Ramos (cell line): Measurements from ENCODE around the gene SRPRB.
"Not testable (repeated sequence)": the region's sequence is repeated elsewhere in the genome, so short reads cannot be mapped to it uniquely, and the experiment has no call there.

ENCODE experiments used
- in situ Hi-C: fragments of 300-500 bp; cut with MboI; formaldehyde crosslinking; loops from one replicate; pipeline ENCODE4 v1.14.3; 2022; ENCODE audit warnings: low sequenced_read_pairs; ENCODE audit not compliant: unreplicated experiment

SRPRB gene

GRCh38 chr3:133777807-133778568, 27.6 kb upstream of the SRPRB start:
- in situ Hi-C loops, result no loop called here

GRCh38 chr3:133779626-133780203, 25.9 kb upstream of the SRPRB start:
- in situ Hi-C loops, result no loop called here

DNA sequence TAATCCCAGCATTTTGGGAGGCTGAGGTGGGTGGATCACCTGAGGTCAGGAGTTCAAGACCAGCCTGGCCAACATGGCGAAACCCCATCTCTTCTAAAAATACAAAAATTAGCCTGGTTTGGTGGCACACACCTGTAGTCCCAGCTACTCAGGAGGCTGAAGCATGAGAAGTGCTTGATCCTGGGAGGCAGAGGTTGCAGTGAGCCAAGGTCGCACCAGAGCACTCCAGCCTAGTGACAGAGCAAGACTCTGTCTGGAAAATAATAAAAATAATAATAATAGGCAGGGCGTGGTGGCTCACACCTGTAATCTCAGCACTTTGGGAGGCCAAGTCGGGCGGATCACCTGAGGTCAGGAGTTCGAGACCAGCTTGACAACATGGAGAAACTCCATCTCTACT, 24.9 kb upstream of the SRPRB start:
- in situ Hi-C loops, result not testable (repeated sequence)

DNA sequence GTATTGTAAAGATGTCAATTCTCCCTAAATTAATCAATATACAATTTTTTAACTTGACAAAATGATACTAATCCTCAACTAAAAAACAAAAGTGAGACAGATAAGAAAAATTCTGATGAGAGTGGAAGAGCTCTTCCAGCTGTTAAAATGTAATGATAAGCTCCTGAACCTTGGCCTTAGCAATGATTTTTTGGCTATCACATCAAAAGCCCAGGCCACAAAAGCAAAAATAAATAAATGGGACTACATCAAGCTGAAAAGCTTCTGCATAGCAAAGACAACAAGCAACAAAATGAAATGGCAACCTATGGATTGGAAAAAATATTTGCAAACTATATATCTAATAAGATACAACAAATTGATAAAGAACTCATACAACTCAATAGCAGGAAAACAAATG, 24.0 kb upstream of the SRPRB start:
- in situ Hi-C loops, result no loop called here

DNA sequence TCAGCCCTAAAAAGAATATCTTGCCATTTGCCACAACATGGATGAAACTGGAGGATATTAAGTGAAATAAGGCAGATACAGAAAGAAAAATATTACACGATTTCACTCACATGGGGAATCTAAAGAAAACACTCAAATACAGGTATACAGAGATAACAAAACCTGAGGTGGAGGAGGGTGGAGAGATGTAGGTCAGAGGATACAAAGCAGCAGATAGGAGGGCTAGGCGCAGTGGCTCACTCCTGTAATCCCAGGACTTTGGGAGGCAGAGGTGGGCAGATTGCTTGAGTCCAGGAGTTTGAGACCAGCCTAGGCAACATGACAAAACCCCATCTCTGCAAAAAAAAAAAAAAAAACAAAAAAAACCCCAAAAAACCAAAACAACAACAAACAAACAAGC, 23.2 kb upstream of the SRPRB start:
- in situ Hi-C loops, result no loop called here

DNA sequence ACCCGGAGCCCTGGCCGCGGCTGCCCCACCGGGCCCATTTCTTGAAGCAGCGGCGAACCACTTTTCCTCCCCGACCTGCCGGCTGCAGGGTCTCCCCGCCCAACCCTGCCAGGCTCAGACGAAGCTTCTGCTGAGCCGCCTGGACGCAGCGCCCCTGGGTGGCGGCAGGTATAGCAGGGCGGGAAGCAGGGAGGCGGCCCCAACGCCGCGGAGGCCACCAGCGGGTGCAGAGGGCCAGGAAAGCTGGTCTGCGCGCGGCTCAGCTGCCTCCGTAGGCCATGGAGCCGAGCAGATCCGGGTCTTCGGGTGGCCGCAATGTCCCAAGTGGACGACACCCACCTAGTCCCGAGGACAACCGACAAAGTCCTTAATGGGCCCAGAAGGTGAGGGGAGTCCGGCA, 21.9 kb upstream of the SRPRB start:
- in situ Hi-C loops, result no loop called here

DNA sequence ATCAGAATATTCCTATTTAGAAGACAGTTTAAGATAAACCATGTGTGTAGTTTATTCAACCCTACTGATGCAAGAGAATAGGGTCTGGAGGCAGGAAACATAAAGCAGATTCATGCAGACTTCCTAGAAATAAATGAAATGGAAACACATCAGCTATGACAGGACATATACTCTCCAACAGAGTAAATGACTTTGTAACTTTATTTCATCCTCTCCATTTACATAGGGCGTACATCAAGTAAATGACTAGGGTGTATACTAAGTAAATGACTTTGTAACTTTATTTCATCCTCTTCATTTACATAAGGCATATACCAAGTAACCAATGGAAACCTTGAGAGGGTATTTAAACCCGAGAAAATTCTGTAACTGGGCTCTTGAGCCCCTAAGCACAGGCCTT, 17.6 kb upstream of the SRPRB start:
- in situ Hi-C loops, result no loop called here

DNA sequence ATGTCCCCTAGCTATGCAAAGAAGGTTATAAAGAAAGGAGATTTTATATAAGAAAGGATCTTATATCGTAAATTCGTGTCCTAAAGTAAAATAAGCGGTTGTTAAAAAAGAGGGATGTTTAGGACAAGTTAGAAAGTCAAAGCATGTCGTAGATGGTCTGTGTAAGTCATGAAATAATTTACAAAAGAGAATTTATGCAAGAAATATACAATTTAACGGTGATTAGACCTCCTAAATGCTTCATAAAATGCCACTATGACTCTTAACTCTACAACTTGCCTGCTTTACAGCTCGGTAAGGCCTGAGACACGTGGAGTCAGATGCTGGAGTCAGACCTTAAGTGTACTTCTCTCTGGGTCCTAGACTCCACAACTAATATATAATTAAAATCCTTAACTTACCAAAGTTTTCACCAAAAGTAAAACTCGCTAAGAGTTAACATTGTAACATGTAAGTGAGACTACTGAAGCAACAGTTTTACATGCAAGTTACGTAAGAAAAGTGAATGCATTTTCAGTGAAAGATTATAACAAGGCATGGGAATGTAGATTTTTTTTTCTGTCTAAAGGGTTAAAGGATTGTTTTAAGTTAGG, 13.3 kb upstream of the SRPRB start:
- in situ Hi-C loops, result no loop called here

DNA sequence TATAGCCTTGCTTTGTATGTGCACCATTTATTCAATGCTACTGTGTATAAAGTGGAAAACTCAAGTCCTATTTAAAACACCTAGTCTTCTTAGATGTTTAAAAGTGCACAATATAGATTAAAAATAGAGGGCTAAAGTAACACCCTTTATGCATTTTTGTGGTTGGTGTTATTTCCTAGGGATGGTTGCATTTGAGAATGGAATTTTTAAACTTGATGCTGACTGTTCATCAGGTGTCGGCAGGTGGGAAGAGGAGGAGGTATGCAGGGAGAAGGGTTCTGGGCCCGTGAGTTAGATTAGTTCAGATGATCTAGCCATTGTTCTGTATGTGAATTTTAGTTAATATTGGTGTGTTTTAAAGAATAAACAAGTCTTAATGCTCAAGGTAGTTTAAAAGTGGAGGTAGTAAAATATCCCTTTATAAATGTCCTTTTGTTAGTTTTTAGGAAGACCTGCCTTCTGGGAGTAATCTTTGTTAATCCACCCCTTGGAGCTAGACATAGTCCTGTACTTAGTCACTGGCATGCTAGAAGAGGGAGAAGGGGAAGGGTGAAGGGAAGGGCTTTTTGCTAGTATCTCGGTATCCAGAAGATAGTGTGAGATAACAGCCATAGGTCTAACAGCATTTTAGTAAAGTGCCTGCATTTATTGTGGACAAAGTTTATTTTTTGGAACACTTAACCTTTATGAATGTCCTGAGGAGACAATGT, 8.1 kb upstream of the SRPRB start:
- in situ Hi-C loops, result no loop called here

- in situ Hi-C loops, result loop anchor here (25.0 kb wide), 1 partner anchor 363 kb away; no protein-coding TSS in a partner anchor
Observed at GRCh38 chr3:133799794-133800585, 5.6 kb upstream of the SRPRB start.

DNA sequence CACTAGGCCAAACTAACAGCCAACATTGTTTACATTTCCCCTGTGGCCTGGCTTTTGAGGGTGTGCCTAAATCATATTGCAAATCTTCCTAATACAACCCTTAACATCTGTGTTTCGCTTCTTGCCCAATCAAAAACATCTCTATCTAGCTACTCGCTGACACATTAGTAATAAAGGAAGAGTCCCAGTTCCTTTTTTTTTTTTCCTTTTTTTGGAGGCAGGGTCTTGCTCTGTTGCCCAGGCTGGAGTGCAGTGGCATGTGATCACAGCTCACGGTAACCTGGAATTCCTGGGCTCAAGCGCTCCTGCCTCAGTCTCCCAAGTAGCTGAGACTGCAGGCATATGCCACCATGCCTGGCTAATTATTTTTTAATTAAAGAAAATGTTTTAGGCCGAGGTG, 2.1 kb upstream of the SRPRB start:
- in situ Hi-C loops, result loop anchor here (25.0 kb wide), 1 partner anchor 366 kb away; no protein-coding TSS in a partner anchor

DNA sequence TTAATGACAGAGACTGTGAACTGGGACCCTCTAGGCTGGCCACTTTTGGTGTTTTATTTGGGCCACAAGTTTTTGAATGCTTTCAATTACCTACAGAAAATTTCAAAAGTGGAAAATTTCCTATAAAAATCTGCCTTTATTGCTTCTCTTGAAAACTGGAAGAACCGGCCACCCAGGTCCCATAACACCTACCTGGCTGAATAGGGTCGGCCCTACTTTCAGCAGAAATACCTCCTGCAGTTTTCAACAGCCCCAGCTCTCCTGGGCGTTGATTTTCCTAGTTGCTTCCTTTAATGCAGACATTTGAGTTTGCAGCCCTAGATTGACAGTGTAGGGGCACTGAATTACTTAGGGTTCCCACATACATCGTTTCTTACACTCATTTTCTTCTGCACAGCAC, 719 bp upstream of the SRPRB start:
- in situ Hi-C loops, result loop anchor here (25.0 kb wide), 1 partner anchor 368 kb away; no protein-coding TSS in a partner anchor

DNA sequence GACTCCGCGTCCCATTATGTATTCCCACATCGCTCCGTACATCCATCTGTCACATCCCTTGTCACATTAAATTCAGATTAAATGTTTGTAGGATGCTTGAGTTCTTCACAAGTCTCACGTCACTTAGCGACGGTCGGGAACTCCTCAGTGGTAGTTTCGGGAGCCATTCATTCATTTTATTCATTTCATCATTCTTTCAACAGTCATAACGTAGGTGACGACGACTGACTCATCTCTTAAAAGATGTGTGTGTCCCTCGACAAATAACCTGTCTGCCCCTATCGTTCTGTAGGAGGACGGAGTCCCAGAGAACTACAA, 272 bp upstream of the SRPRB start:
- in situ Hi-C loops, result loop anchor here (25.0 kb wide), 1 partner anchor 368 kb away; no protein-coding TSS in a partner anchor

DNA sequence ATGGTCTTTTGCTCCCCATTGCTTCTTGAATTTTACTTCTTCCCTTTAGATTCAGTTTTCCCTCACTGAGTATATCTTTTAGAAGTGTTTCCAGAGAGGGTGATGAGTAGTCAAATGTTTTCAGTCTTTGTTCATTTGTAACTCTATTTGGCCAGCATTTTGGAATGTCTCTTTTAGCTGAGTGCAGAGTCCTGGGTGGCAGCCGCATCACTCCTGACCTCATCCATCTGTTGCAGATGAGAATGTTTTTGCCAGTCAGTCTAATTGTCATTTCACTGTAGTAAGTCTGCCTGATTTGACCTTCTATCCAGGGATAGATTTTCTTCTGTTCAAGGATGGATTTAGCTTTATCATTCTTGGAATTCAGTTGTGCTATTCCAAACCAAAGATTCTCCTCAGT, 7.3 kb downstream of the SRPRB start:
- in situ Hi-C loops, result loop anchor here (25.0 kb wide), 1 partner anchor 376 kb away; no protein-coding TSS in a partner anchor

DNA sequence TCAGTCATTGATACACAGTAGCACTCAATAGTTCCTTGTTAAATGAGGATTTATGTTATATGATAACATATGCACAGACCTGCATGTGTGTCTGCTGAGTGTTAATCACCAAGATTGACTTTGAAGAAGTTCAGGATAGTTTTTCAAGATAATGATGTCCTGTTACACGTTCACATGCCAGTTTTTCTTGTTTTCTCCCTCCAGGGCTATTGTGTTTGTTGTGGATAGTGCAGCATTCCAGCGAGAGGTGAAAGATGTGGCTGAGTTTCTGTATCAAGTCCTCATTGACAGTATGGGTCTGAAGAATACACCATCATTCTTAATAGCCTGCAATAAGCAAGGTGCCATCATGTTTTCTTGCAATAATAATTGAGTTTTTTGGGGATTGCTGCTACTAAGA, 9.8 kb downstream of the SRPRB start:
- in situ Hi-C loops, result loop anchor here (25.0 kb wide), 1 partner anchor 378 kb away; no protein-coding TSS in a partner anchor

DNA sequence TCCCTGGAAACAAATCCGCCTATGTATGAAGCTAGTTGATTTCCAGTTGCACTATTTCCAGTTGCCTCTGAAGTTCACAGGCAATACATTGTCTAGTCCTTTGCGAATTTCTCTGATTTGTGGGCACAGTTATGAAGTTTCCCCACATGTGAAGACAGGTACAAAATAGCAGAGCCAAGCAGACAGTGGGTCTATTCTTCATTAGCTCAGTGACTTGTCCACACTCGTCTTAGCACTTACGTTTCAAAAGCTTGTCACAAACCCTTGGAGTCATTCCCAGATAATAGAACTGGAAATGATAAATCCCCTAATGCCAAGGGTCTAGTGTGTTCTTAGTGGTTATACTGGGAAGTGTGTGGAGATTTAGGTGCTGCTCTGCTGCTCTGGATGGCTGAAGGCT, 14.5 kb downstream of the SRPRB start:
- in situ Hi-C loops, result loop anchor here (25.0 kb wide), 1 partner anchor 383 kb away; no protein-coding TSS in a partner anchor

GRCh38 chr3:133820889-133821675, 15.5 kb downstream of the SRPRB start:
- in situ Hi-C loops, result loop anchor here (25.0 kb wide), 1 partner anchor 384 kb away; no protein-coding TSS in a partner anchor

DNA sequence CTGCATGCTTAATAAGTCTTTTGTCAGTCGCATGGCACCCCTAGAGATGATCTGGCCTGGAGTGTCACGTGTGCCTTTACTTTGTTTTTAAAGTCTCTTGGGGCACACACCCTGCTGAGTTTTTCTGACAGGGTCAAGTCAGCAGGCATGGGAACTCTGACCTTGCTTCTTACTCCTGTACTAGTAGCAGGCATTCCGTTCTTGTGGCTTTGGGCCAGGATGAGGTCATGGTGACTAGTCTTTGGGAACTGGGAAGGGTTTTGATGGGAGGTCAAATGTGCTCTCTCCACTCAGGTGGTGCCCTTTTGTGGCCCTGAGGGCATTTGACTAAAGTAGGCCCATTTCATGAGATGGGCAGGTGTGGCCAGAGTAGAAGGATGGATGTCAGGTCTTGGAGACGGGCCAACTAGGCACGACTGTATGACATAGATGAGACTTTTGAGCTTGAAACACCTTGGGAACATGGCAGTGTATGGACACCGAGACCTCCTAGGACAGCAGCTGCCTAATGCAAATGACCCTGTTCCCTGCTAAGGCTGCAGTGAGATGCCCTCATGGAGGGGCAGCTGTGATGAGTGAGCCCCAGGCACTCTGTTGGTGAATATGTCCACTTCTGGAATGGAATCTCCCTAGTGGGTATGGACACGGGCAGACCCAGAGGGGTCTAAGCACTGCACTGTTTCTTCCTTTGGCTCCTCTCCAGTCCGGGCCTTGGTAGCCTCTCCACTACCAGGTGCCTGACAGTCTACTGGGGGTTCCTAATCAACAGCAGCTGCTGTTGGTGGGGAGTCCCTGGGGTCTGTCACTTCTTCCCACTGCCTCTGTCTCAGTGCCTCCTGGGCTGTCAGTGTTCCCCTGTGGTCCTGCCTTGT, 16.4 kb downstream of the SRPRB start:
- in situ Hi-C loops, result loop anchor here (25.0 kb wide), 1 partner anchor 385 kb away; no protein-coding TSS in a partner anchor
